ENCODE measurements around the gene UBE2H. TPM values are rescaled to one million over a fixed set of nuclear protein-coding genes. Genes with fewer than 3 reads are reported as not detected.

The UBE2H gene
- total and polyA plus RNA-seq, 2 of the 4 experiments (the other 2 are of a cell fraction) = 34.6 to 49.4 TPM

DNA sequence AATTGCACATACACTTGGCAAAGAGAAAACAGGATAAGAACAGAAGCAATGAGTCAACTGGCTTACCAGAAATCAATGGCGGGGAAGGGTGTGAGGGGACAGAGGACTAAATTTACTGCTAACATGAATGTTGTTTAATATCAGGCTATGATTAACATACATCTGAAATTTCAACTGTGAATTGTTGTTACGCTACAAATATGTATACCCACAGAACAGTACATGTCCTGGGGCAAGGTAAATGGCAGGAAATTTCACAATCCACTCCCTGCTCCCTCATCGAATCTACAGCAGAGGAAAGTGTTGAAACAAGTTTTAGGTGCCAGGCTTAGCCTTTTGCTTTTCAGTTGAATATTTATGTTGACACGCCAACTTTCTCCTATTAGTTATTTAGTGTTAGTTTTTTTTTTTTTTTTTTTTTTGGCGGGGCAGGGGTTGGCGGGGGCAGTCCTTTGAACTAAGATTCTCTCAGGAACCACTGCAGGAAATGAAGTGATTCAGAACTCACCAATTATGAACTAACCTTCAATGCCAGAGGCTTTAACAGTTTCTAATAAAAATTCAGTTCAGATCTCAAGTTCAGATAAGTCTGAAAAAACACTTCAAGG is 99.0 kb downstream of the UBE2H start:
- Histone ChIP-seq H4K8ac (ENCODE audit: low read depth in 2 of 2, low read length in 2 of 2) (peak overlapping the region in 1 of 2 experiments; percentile 11; a peak in 3 of 4 replicates), H3K4me2 (ENCODE audit: low read depth, low read length) (peak overlapping the region; percentile 64; the same call in 1 of the 2 replicates), H3K27ac (ENCODE audit: insufficient read depth, low read length) (peak overlapping the region; percentile 74; the same call in 1 of the 2 replicates), H2BK20ac (ENCODE audit: low read depth, low read length) (peak overlapping the region; percentile 41), H3K4me3 (ENCODE audit: insufficient read depth, low read depth, low read length) (no peak overlapping the region), H3K14ac (replicated peaks; ENCODE audit: low read depth, low read length) (peak overlapping the region; percentile 46; the same call in 1 of the 2 replicates), H3K27me3 (ENCODE audit: control insufficient read depth, insufficient read depth, low read length) (no peaks in the 10 kb centered on the region), H3K23ac (ENCODE audit: low read depth, low read length) (peak overlapping the region; percentile 43), H3K4me1 (ENCODE audit: control insufficient read depth, insufficient read depth, low read length) (peaks cover 18% of the 10 kb centered on the region), H2AFZ (replicated peaks; ENCODE audit: low read length, poor library complexity) (no peak overlapping the region), H2BK15ac (ENCODE audit: low read depth, low read length) (peak overlapping the region; percentile 54; the same call in 2 of the 3 replicates), H3K56ac (ENCODE audit: extremely low read depth, insufficient read depth, low read length) (peak overlapping the region; percentile 62; the same call in 1 of the 2 replicates), H2AK9ac (replicated peaks; ENCODE audit: low read depth, low read length, poor library complexity) (no peak overlapping the region), H3K9ac (ENCODE audit: low read depth, low read length) (no peak overlapping the region), H3K18ac (ENCODE audit: low read depth, low read length) (peak overlapping the region; percentile 76; the same call in 1 of the 2 replicates), H4K91ac (ENCODE audit: insufficient read depth, low read depth, low read length) (peak overlapping the region; percentile 64; the same call in 1 of the 2 replicates), H2BK5ac (ENCODE audit: low read depth, low read length, poor library complexity, severe bottlenecking) (peak overlapping the region; percentile 84), H4K5ac (ENCODE audit: low read depth, low read length) (no peak overlapping the region), H3K79me1 (ENCODE audit: low read depth in 1 of 2, low read length in 2 of 2) (peaks cover 16 to 49% of the 10 kb centered on the region in 2 experiments), H4K20me1 (ENCODE audit: insufficient read depth, low read length) (peaks cover 5% of the 10 kb centered on the region; the same call in 1 of the 2 replicates), H2AK5ac (ENCODE audit: low read depth, low read length) (peak overlapping the region; percentile 80; the same call in 1 of the 2 replicates), H3K4ac (ENCODE audit: low read depth, low read length) (peak overlapping the region; percentile 59), H3K36me3 (ENCODE audit: control insufficient read depth, insufficient read depth, low read length) (peaks cover 12% of the 10 kb centered on the region), H2BK120ac (ENCODE audit: low read depth, low read length) (peak overlapping the region; percentile 22), H3K9me1 (ENCODE audit: insufficient read depth, low read length) (peaks cover 15% of the 10 kb centered on the region), H3K9me3 (ENCODE audit: control insufficient read depth, insufficient read depth, low read length) (no peaks in the 10 kb centered on the region)
- in situ Hi-C loops (cut with MboI; ENCODE audit: low sequenced_read_pairs) = no loop called here
- ATAC-seq (ENCODE audit: low read depth) (no peak), DNase-seq (no peak)
- intact Hi-C loops (cut with micrococcal nuclease) = no loop called here
- no TSS peak for BruUV-seq (replicated peaks)
- no CpG with 5 or more reads among the region's 6 CpGs for WGBS, 2 experiments (ENCODE audit: extremely low coverage in 2 of 2, insufficient read length in 1 of 2)
- ChIA-PET POLR2A (ENCODE audit: unreplicated experiment) (no interaction called here), CTCF (no interaction called here)
- dilution Hi-C loops (cut with HindIII; ENCODE audit: low sequenced_read_pairs, unreplicated experiment) = no loop called here
- TF ChIP-seq, protein P1, sequence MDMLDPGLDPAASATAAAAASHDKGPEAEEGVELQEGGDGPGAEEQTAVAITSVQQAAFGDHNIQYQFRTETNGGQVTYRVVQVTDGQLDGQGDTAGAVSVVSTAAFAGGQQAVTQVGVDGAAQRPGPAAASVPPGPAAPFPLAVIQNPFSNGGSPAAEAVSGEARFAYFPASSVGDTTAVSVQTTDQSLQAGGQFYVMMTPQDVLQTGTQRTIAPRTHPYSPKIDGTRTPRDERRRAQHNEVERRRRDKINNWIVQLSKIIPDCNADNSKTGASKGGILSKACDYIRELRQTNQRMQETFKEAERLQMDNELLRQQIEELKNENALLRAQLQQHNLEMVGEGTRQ (IDR thresholded peaks at IDR 0.05; ENCODE audit: low read depth, low read length) = no peak
- peak; percentile 69 for TF ChIP-seq CEBPB (IDR thresholded peaks at IDR 0.05; ENCODE audit: low read depth, low read length)

All from IMR-90 (cell line).